GM18951 (cell line): ENCODE results near the gene SLC9A4.
"Not testable (repeated sequence)": the region's sequence is repeated elsewhere in the genome, so short reads cannot be mapped to it uniquely, and the experiment has no call there.

Experiments
- POLR2A ChIP-seq: IDR thresholded peaks from 4 replicates; pipeline ENCODE4 v1.6.1; 2011; ENCODE audit warnings: mild to moderate bottlenecking; ENCODE audit not compliant: insufficient read length, insufficient read depth; ENCODE audit errors: extremely low read depth
- in situ Hi-C: fragments of 300-500 bp; cut with MboI; formaldehyde crosslinking; loops from one replicate; pipeline ENCODE4 v1.12.0; 2022; ENCODE audit warnings: low sequenced_read_pairs, mixed read lengths, inconsistent platforms; ENCODE audit not compliant: unreplicated experiment

The SLC9A4 gene

DNA sequence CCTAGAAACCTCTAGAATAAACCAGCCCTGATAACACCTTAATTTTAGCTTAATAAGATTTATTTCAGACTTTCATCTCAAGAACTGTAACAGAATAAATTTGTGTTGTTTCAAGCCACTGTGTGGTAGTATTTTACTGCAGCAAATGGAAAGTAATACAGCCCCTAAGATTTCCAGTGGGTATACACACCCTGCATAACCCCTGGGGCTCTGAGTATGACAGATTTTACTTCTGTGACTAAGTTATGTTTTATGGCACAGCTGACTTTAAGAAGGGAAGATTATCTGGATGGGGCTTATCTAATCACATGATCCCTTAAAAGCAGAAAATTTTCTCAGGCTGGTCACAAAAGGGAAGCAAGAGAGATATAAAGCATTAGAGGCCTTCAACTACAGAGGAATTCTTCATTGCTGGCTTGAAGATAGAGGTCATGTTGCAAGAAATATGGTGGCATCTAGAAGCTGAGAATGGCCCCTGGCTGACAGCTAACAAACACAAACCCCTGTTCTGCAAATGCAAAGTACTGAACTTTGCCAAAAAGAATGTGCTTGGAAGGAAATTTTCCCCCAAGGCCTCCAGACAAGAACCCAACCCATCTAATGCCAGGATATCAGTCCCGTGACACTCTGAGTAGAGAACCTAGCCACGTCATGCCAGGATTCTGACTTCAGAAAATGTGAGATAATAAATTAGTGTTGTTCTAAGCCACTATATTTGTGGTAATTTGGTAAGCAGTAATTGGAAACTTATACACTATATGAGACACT, 78.5 kb downstream of the SLC9A4 start:
- TF ChIP-seq POLR2A, result no peak
- in situ Hi-C loops, result no loop called here

DNA sequence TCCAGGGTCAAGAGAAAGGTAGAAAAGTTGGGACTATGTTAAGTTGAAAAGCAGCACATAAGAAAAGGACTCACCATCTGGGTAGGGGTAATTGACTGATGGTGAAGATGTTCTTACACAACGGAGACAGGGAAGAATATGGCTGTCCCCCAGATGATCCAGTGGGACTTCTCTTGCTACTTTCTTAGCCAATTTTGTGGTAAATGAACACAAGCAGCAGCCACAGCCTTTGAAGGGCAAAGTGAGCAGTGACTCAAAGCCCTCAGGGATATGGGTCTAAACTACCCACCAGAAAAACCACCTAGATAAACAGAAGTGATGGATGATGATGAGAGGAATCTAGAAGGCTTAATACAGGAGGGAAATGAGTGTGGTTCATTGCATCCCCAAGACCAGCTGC, 80.6 kb downstream of the SLC9A4 start:
- in situ Hi-C loops, result no loop called here
- no peak for TF ChIP-seq POLR2A

DNA sequence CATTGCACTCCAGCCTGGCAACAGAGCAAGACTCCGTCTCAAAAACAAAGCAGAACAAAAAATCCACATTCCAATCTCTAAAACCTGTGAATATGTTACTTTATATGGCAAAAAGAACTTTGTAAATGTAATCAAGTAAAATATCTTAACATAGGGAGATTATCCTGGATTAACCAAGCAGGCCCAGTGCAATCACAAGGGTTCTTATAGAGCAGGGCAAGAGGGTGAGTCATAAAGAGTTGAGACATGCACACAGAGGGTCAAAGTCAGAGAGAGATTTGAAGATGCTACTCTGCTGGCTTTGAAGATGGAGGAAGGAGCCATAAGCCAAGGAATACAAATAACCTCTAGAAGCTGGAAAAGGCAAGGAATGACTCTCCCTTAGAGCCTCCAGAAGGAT, 85.4 kb downstream of the SLC9A4 start:
- TF ChIP-seq POLR2A, result no peak
- in situ Hi-C loops, result no loop called here

DNA sequence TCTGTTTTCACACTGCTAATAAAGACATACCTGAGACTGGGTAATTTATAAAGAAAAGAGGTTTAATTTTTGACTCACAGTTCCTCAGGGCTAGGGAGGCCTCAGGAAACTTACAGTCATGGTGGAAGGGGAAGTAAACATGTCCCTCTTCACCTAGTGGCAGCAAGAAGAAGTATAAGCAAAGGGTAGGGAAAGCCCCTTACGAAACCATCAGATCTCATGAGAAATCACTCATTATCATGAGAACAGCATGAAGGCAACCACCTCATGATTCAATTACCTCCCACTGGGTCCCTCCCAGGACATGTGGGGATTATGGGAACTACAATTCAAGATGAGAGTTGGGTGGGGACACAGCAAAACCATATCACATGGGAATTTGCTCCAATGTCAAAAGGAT, 89.5 kb downstream of the SLC9A4 start:
- in situ Hi-C loops, result not testable (repeated sequence)

DNA sequence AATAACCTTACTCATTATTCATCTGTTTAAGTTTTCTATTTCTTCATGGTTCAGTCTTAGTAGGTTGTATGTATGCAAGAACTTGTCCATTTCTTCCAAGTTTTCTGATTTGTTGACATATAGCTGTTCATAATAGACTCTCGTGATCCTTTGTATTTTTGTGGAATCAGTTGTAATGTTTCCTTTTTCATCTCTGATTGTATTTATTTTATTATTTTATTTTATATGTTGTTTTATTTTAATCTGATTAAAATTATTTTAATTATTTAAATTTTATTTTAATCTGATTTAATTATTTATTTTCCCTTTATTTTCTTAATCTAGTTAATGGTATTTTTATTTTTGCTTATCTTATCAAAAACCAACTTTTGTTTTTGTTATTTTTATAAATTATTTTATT, 102.9 kb downstream of the SLC9A4 start:
- TF ChIP-seq POLR2A, result no peak
- in situ Hi-C loops, result no loop called here

DNA sequence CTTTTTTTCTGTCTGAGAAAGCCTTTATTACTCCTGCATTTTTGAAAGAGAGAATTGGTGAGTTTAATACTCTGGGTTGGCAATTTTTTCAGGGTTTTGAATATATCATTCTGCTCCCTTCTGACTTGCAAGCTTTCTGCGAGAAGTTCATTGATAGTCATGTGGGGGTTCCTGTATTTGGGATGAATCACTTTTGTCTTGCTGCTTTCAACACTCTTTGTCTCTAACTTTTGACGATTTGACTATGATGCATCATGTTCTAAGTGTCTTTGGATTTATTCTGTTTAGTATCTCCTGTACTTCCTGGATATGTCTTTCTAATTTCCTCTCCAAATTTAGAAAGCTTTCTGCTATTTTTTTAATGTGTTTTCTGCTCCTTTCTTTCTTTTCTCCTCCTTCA, 105.3 kb downstream of the SLC9A4 start:
- no peak for TF ChIP-seq POLR2A

DNA sequence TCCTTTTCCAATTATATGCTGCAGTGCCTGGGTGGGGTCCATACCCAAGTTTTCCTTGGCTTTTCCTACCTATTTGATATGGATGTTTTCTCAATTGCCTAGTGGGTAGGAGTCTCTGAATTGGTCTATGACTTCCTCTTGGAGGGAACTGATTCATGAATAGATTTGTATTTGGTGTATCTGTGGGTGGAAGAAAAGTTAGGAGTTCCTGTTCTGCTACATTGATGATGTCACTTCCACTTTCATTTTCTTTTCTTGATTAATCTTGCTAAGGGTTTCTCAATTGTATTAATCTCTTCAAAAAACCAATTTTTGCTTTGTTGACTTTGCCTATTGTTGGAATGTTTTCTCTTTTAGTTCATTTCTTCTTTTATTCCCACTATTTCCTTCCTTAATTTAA, 108.9 kb downstream of the SLC9A4 start:
- in situ Hi-C loops, result no loop called here
- no peak for TF ChIP-seq POLR2A

More for the DNA sequence above, 105.3 kb downstream of the SLC9A4 start:
- in situ Hi-C loops, result no loop called here

DNA sequence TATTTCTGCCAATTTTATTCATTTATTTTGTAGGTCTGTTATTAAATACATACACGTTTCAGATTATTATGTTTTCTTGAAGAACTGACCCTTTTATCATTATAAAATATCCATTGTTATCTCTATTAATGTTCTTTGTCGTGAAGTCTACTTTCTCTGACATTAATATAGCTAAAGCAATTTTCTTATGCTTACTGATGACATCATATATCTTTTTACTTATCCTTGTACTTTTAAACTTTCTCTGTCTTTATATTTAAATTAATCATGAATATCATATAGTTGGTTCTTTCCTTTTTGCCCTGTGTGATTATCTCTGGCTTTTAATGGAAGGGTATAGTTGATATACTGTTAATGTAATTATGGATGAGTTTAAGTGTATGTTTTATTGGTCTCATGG, 109.8 kb downstream of the SLC9A4 start:
- TF ChIP-seq POLR2A, result no peak
- in situ Hi-C loops, result no loop called here
